Stimulated activated CD4-positive, alpha-beta T cell treated with anti-CD3 and anti-CD28 coated beads, Interleukin-2, amount 100 ng/mL, for 24 hours (primary cell): ENCODE results near the gene FCER1A.
"Not testable (repeated sequence)": the region's sequence is repeated elsewhere in the genome, so short reads cannot be mapped to it uniquely, and the experiment has no call there.

Source experiments
- DNase-seq, 2 donors: peaks; one replicate each; pipeline ENCODE4 v3.0.0-alpha.2; 2020

Gene FCER1A

GRCh38 chr1:159302095-159302494 lies at the start of gene FCER1A:
TSS of gene FCER1A (plus strand) at chr1:159302336. CDS start at chr1:159302365, 29 bp downstream.
- DNase-seq, result no peak

DNA sequence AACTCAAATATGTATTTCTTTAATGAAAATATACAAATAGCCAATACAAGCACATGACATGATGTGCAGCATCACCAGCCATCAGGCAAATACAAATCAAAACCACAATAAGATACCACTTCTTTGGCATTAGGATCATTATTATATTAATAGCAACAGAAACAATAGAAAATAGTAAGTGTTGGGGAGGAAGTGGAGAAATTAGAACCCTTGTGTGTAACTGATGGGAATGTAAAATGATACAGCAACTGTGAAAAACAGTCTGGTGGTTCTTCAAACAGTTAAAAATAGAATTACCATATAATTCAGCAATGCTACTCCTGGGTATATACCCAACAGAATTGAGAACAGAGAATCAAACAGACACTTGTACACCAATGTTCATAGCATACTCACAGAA lies 40.8 kb upstream of the FCER1A start:
- no peak for DNase-seq

DNA sequence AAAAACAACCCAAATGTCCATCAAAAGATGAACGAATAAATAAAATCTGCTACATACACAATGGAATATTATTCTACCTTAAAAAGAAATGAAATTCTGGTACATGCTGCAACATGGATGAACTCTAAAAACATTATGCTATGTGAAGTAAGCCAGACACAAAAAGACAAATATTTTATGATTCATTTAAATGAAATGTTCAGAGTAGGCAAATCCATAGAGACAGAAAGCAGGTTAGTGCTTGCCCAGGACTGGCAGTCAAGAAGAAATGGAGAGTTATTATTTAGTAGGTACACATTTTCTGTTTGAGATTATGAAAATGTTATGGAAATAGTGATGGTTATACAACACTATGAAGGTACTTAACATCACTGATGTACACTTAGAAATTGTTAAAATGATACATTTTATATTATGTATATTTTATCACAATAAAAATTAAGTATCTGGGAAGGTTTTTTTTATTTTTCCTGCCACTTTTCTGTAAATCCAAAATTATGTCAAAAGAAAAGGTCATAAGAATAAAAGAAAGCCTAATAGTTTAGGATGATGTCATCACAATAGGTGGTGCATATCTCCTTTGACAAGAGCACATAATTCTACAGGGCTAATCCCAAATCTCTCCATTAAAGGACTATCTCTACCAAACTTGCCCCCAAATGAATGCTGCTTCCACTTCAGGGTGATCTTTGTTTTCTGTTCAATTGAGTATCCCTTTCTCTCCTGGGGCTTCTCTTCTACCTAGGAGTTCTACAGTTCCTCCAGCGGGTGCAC lies 40.2 kb upstream of the FCER1A start:
- DNase-seq, result no peak

DNA sequence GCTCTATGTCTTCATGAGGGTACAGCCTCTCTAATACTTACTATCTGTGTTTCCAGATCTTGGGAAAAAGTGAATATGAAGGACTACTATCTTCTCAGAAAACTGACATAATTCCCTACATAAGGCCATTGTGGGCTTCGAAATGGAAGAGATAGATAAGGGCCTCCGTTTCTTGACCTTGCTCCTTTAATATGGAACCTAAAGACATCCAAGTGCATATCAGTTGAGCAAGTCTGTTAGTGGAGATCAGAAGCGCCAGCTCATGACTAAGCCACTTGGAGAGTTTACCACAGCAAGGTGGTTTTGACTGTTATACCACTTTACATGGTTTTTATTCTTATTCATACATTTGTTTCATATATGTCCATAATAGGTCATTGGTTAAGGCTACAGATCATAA lies 35.3 kb upstream of the FCER1A start:
- no peak for DNase-seq

GRCh38 chr1:159274631-159275030 lies 27.5 kb upstream of the FCER1A start:
- DNase-seq, result no peak

- no peak for DNase-seq
Measured at GRCh38 chr1:159275891-159276290, 26.2 kb upstream of the FCER1A start.

DNA sequence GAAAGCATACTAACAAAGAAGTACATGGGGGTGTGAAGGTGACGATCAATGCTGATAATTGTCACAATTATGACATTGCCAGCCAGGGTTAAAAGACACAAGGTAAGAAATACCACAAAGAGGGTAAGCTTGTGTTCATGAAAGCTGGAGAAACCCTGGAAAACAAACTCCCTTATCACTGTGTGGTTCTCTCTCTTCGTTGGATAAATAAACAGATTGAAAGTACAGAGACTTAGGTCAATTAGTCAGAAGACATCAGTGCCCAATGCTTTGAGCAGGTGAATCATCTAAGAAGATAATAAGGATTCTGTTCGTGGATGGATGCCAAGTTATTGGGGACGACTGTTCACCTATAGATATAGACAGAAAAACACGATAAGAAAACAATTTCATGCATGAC lies 22.4 kb upstream of the FCER1A start:
- no peak for DNase-seq

- no peak for DNase-seq
Measured at GRCh38 chr1:159282118-159282517, 20.0 kb upstream of the FCER1A start.

GRCh38 chr1:159289060-159289459 lies 13.1 kb upstream of the FCER1A start:
- no peak for DNase-seq

GRCh38 chr1:159291424-159291823 lies 10.7 kb upstream of the FCER1A start:
- DNase-seq, result no peak

GRCh38 chr1:159296706-159297375 lies 5.3 kb upstream of the FCER1A start:
- no peak for DNase-seq

- DNase-seq, result no peak
Measured at GRCh38 chr1:159300146-159300545, 2.0 kb upstream of the FCER1A start.

DNA sequence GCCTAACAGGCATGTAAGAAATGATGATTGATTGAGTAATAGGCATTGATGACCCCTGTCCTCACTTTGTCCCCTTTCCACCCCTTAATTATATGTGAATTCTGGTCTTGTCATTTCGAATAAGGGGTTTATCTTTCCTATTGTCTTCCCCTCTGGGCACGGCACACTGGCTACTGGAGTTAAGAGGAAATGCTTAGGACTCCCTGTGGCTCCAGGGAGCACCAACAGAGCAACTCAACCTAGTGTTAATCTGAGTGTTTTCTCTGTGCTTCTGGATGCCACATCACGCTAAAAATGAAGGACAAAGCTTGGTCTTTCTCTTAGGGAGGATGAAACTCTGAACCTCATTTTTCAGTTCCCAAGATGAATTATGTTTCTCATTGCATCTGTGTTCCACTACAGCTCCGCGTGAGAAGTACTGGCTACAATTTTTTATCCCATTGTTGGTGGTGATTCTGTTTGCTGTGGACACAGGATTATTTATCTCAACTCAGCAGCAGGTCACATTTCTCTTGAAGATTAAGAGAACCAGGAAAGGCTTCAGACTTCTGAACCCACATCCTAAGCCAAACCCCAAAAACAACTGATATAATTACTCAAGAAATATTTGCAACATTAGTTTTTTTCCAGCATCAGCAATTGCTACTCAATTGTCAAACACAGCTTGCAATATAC lies 5.3 kb downstream of the FCER1A start:
- no peak for DNase-seq

- DNase-seq, result no peak
Measured at GRCh38 chr1:159311679-159312078, 9.5 kb downstream of the FCER1A start.

DNA sequence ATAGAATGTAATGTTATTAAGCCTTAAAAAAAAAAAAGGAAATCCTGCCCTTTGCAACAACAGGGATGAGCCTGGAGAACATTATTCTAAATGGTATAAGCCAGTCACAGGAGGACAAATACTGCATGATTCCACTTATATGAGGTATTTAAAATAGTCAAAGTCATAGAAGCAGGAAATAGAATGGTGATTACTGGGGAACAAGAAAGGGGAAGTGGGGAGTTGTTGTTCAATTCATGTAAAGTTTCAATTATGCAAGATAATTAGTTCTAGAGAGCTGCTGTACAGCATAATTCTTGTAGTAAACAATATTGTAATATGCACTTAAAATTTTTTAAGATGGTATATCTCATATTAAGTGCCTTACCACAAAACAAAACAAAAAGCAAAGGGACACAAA lies 13.2 kb downstream of the FCER1A start:
- DNase-seq, result no peak

GRCh38 chr1:159318784-159319551 lies 16.8 kb downstream of the FCER1A start:
- no peak for DNase-seq

- DNase-seq, result no peak
Measured at GRCh38 chr1:159334797-159335196, 32.7 kb downstream of the FCER1A start.

DNA sequence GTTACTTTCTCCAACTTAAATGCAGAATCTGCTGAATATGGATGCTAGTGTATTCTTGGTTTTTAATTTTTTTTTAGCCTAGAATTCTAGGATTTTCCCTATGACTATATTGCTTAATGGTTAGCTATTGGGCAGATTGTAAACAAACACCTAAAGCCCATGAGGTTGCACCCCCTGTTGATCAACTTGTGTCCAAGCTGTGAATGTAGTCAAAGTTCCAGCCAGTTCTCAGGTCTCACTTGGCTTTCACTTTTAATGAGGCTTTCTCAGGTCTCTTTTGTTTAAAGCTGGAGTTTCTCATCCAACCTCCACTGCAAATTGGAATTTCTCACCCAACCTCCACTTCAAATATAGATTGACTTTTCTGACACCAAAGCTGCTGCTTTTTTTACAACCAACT lies 35.9 kb downstream of the FCER1A start:
- DNase-seq, result no peak

GRCh38 chr1:159339536-159339935 lies 37.4 kb downstream of the FCER1A start:
- DNase-seq, result no peak

GRCh38 chr1:159341736-159342135 lies 39.6 kb downstream of the FCER1A start:
- DNase-seq, result no peak

GRCh38 chr1:159342761-159343425 lies 40.8 kb downstream of the FCER1A start:
- no peak for DNase-seq

- DNase-seq, result not testable (repeated sequence)
Measured at GRCh38 chr1:159349374-159349773, 47.2 kb downstream of the FCER1A start.

DNA sequence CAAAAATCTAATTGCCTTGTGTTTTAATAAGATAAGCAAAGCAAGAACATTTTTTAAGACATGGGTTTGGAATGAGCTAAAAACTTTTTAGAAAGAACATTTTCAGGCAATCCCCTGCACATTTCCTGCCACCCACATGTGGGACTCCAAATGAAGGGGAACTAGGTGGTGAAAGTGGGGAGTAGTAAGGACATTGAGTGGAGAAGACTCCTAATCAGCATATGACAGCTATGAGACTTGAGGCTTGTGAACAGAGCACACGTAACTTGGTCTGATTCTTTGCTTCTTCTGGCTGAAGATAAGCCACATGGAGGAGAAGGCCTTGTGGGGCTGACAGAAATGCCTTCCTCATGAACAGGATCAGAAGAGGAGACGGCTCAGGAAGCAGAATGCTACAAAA lies 50.3 kb downstream of the FCER1A start:
- DNase-seq, result no peak
